Right lung (tissue), 5 donors: ENCODE measurements around the gene ELK3. TPM values are rescaled to one million over a fixed set of nuclear protein-coding genes. Genes with fewer than 3 reads are reported as not detected.
A peak's percentile ranks its signal among the peaks of the same experiment; 100 is the strongest.

Experiments
- DNase-seq, 2 donors: peaks; one replicate each; pipeline ENCODE4 v3.0.0-alpha.2; 2013
- polyA plus RNA-seq, 5 donors: library from polyadenylated mRNA; unstranded; fragments of 120-200 nt; gene quantifications; one replicate each; pipeline versions ENCODE4 v1.2.1 to v1.2.3, GENCODE V29; 2013; ENCODE audit warnings: inconsistent platforms in 1 of 5, low replicate concordance in 1 of 5; ENCODE audit not compliant: insufficient read length in 5 of 5, insufficient read depth in 1 of 5

Gene ELK3
- polyA plus RNA-seq, 5 donors = 67.1 to 81.0 (median 78.6) TPM

DNA sequence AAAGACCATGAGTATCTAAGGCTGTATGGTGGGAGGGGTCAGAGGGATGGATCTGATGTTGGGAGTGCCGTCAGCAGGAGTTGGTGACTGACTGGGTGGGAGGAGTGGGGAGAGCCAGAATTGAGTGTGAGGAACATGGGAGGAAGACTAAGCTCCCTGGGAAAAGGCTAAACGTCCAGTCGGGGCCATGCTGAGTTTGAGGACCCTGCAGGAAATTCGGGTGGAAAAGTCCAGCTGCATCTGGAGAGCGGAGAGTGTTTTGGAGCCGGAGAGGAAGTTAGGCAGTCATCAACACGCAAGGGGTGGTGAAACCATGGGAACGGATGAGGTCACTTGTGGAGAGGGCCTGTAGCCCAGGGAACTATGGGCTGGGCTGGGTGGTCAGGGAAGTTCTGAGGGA is 60.9 kb downstream of the ELK3 start:
- DNase-seq = peak; percentile 44 to 59

DNA sequence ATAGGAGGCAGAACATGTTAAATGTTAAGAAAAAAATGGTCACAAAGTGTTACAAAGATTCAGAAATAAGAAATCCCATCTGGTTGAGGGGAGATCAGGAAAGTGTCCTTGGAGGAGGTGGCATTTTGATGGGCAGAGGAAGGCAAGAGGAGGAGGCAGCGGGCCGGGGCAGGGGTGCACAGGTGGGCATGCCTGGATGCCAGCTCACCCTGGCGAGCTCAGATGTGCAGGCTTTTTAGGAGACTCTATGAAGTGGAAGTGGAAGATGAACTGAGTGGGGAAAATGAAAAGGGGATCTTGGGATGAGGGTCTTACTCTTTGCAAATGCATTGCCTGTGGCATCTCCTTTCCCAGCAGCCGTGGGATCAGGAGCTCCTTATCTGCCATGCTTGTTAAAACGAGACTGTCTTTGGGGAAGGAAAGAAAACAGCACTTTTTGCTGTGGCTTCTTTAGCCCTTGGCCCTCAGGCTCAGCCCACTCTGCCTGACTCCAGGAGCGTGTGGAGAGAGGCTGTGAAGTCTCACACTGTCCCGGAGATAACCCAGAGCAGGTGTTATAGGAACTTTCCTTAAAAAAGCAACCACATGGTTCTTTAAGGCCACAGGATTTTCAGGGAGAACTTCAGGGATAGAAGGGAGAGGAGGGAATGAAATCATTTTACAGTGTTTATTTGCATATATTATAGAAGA is 62.6 kb downstream of the ELK3 start:
- no peak for DNase-seq

DNA sequence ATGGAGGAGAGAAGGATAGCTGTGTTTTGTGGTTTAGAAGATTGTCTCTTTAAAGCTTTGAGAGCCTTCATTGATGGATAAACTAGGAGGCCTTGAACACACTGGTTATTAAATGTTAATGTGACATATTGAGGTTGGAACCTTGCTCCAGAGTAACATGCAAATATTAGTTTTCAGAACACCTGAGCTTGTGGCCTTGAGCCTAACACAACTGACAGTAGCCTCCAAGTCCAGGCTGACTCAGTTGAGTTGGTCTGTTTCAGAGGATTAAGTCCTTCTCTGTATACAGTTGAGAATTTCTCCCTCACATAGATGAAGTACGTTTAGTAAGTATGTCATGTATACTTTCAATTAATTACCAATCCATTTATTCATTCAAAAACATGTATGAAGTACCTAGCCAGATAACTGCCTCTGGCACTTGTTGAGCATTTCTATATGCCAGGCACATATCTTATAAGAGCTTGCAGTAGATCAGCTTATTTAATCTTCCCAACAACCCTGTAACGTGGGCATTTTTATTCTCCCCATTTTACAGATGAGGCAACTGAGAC is 63.5 kb downstream of the ELK3 start:
- no peak for DNase-seq

DNA sequence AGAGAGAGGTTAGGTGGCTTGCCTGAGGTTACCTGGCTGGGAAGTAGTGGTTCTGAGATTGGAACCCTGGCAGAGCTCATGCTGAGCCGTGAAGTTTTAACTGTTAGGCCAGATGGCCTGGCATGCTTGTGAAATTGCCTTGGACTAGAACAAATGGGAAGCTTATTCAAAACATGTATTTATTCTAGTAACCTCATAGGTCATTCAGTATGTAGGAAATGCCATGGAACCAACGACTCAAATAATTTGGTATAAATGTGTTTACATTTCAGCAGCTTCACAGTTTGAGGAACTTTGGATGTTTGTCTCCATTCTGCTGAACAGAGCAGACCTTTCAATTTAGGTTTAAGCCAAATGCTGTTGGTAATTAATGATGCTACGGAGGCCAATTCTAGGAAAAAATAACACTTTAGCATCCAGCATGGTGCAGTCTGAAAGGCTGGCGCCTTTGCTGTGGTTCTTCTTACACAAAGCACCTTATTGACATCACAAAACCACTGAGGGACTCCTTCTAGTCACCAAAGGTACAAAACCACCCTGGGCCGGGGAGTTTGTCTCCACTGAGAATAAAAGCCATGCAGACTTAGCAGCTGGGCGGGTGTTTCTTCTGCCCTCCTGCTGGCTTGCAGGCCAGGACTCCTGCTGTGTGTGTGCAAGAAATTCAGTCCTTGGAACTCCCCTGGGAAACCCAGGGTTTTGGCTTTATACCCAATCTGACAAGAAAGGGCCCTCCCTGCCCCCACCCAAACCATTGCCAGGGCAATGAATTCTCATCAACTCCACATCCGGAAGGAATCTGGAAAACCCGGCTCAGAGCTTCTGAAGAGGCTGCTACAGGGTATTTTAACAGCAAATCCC is 64.2 kb downstream of the ELK3 start:
- DNase-seq = peak in 1 of 2 donors; percentile 59

DNA sequence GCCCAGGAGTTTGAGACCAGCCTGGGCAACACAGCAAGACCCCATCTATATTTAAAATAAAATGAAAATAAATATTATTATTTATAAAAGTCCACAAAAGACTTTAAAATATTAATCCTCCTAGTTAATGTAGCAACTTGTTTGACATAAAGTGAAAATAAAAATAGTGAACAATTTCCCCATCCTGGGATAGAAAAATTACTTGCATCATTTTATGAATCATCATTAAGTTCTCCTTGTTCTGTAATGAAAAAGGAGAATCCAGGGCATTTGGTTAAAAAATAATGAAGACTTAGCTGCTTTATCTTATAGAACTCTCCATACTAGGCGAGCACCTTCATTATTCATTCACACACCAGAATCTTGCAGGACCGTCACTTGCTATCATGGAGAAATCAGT is 66.1 kb downstream of the ELK3 start:
- no peak for DNase-seq

DNA sequence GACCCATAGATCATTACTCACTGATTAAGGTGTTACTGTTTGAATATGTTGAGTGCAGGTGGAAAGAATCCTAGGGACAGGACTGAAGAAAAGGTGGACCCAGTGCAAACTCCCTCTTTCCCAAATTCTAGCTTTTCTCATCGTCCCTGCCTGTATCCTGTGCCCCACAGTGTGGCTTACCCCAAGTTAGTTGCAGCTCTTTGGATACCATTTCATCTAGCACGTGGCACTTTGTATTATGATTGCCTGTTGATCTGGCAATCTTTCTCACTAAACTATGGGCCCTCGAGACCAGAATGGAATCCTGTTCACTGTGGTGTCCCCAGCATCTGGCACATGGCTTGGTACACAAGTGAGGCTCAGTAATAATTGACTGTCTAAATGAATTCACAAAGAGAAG is 66.5 kb downstream of the ELK3 start:
- DNase-seq = no peak

DNA sequence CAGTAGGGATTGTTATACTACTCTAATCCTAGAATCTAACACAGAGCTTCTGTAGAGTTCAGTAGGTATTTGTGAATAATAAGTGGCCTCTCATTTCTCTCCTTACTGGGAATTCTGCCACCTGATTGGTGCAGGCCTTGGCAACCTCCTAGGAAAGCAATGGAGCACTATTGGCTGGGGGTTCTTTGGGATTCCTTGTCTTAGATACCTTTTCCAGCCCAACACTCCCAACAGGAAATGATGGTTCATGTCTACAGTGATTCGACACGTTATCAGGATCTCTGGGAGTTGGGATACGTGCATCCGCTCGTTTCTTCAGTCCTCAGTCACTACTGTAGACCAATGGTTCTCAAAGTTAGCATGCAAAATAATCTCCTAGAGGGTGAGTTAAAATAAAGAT is 67.4 kb downstream of the ELK3 start:
- no peak for DNase-seq

DNA sequence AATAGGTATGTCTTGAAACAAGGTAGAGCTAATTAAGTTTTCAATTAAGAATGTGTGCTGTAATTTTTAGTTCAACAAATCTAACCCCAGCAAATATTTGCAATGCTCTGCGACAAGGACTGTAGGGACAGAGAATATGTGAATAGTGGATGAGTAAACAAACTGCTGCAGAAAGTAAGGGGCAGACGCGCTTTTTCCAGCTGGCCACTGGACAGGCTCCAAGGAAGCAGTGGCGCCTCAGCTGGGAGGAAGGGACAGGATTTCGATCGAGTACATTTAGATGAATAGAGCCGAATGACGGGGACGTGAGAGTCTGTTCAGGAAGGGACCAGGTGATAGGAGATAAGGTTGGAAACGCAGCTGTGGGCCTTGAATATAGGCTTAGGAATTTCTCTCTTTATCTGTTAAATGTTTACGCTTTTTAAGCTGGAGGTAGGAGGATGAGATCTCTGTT is 69.3 kb downstream of the ELK3 start:
- peak in 1 of 2 donors; percentile 30 for DNase-seq

DNA sequence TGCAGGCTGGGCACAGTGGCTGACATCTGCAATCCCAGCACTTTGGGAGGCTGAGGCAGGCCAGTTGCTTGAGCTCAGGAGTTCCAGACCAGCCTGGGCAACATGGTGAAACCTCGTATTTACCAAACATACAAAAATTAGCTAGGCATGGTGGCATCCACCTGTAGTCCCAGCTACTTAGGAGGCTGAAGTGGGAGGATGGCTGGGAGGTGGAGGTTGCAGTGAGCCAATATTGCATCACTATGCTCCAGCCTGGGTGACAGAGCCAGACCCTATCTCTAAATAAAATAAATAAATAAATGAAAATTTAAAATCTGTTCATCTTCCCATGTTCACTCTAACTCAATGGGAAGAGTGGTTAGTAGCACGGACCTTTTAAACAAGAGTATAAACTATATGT is 71.2 kb downstream of the ELK3 start:
- no peak for DNase-seq

DNA sequence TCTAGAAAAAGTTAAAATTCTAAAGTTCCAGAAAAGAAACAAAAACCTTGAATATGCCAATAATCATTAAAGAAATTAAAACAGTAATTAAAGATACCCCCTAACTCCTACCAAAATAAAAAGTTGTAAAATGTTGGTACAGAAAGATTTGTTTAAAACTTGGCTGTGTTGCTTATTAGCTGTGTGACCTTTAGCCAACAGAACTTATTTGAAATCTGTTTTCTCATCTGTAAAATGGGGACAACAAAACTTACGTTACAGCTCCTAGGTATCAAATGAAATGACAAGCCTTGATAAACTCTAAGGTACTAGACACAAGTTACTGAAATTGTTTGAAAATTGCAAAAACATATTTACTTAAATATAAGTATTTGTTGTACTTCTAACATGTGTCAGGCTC is 71.7 kb downstream of the ELK3 start:
- DNase-seq = no peak

DNA sequence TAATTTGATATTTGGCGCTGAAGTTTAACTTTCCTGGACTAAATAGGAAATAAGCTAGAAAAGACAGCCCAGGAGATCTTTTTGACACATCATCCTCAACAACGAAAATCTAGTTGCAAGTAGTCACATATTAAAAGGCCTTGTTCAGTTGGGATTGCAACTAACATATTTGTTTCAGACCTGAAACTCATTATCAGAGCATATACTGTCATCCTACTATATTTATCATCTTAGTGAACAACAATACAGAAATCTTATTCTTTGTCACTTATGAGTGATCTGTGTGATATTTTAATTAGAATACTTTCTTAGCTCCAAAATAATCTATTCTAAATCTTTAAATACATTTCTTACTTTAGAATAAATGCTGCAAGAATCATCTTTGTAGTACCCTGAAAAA is 72.1 kb downstream of the ELK3 start:
- no peak for DNase-seq

DNA sequence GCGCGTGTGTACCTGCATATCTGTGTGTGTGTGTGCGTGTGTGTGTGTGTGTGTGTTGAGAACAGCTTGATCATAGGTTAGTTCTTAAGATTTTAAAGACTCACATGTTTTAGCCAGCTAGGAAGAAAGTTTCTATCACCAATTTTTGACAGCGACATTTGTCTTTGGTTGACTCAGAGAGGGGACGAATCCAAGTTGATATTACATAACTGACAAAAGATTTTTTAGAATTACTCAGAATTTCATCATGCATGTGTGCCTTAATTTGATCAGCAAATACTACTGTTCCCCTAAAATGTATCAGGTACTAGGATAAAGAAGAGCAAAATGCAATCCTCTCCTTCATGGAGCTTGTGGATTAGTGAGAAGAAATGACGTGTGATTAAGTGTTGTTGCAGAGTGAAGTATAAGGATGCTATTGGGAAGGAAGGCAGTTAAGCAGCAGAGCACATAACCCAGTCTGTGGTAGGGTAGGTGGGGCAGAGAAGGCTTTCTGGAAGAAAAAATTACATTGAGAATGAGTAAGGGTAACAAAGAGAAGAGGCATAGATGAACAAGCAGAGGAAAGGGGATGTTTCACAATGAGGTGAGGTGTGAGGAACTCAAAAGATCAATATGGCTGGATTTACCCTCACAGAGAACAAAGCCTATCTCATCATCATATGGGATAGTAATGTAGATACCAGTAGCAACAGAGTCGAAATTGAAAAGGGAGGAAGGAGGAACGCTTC is 77.5 kb downstream of the ELK3 start:
- DNase-seq = no peak

DNA sequence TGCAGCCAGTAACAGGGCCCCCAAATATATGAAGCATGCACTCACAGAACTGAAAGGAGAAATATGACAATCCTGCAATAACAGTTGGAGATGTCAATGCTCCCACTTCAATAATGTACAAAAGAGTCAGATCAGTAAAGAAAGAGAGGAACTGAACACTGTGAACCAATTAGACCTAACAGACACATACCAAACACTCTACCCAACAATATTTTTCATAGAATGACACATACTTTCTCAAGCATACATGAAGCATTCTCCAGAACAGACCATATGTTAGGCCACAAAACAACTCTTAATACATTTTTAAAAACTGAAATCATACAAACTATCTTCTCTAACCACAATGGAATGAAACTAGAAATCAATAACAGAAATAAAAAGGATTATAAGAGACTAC is 80.2 kb downstream of the ELK3 start:
- no peak for DNase-seq

DNA sequence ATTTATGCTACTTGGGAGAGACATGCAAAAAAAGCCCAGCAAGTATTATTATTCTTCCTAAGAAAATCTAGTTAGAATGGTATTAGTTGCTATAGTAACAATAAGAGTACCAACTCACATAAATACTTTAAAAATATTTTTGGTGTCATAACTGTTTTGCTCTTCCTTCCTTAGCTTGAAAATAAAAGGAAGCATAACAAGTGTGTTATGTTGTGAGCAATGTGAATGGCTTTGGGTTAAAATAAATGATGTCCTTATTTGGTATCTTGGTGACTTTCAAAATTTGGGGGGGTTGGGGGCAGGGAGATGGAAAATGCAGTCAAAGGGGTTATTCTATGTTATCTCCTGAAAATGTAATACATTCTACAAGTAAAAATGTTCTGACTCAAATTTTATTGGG is 91.0 kb downstream of the ELK3 start:
- no peak for DNase-seq

DNA sequence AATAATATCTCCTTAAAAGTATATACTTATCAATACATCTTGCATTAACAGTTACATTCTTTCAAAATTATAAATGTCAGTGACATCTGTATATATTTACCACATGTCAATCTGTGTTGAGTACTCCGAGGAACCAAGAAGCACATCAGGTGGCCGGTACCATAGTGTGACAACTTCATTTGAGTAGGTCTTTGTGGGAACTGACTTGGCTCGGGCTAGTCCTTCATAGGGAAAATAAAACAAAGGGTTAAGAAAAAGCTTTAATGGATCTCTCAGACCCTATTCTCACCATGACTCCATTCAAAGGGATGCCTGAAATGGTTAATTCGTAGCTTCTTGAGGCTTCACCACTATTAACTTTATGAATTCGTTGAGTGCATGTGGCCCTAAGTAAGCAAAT is 94.9 kb downstream of the ELK3 start:
- no peak for DNase-seq

DNA sequence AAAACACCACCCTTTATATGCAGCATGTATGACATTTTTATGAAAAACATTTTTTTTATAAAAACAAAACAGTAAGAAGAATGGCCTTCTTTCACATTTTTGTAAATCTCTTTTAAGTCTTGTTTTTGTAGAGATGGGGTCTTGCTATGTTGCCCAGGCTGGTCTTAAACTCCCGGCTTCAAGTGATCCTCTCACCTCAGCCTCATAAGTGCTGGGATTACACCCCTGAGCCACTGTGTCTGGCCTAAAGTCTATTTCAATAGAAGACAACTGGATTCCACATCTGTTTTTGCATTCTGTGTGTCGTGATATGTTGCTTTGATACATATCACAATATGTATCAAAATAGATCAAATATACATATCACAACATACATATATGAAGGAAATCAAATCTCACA is 98.9 kb downstream of the ELK3 start:
- DNase-seq = no peak

DNA sequence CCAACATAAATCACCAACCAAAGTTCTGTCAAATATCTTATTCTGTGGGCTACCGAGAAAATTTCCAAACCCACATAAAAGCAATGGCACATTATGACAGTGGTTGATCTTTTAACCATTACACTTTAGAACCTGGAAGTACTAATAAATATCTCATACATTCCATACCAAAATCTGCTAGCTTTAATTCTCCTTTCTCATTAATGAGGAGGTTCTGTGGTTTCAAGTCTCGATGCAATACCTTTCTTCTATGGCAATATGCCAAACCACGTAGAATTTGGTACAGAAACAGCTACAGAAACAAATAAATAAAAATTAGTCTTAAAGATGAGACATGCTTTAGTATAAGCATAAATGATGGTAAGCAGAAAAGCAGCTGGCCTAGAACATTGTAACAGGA is 100.7 kb downstream of the ELK3 start:
- no peak for DNase-seq

DNA sequence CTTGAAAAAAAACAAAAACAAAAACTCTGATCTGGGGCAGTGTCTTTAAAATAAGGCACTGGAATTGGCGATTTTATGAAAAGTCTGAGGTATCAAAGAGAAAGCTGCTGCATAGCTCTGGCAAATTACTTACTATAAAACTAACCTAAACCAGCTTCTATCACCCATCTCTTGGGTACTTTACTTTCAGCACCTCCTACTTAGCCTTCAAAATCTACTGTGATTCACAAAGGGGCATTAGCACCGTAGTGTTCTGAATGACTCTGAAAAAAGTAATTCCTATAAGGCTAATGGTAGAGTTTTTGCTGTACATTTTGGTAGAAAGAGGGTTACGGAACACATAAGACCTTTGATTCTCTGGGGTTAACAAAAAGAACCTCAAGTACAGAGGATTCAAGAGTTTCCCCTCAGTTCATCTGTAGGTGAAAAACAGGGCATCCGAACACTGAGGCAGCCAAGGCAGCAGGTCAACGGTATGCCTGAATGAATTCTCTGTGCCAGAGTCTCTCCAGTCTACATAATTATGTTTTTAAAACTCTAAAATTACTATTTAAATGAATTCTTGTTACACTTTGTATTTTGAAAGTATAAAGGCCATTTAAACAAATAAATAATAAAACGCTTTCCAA is 101.5 kb downstream of the ELK3 start:
- DNase-seq = no peak

DNA sequence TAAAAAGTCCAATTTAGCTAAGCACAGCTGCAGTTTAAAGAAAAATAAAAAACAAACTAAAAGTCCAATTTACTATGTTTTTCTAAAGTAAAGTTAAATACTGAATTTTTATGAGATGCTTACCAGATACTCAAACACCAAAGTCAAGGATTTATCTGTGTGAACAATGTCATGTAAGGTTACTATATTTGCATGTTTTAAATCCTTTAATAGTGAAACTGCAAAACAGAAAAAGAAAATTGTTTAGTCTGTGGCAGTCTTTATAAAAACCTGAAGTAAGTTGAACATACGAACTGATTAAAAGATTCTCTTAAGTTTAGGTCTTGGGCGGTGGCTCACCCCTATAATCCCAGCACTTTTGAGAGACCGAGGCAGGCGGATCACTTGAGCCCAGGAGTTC is 103.3 kb downstream of the ELK3 start:
- DNase-seq = no peak

DNA sequence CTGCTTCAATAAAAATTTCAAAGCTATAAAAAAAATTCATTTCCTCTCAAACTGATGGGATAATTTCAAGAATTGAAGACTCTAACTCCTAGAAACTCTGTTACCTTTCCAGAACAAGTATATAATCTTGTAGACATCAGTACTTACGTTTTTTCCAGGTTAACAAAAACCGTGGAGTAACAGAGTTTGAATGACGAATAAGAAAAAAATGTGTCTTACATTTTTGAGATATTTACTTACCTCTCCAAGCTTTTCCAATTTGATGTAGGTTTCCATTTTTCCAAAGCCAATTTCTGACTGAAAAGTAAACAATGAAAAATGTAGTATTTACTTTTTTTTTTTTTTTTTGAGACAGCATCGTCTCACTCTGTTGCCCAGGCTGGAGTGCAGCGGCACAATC is 105.9 kb downstream of the ELK3 start:
- DNase-seq = no peak

DNA sequence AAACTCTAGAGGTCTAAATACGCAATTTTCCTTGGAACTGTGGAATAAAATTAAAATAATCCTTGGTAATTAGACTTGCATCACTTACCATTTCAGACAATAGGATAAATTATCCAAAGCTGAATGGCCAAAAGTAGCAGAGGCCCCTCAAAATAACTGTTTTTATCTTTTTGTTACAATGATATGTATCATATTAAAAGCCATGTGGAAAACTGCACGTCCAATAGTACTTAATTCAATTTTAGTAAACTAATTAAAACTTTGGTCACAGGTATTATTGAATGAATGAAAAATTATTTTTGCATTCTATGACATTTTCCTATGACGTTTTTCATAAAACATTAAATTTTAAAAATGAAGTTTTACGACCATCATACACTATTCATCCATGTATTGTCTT is 107.6 kb downstream of the ELK3 start:
- no peak for DNase-seq
